Lung (tissue), 12 donors: Measurements from ENCODE around the gene TRIM28. TPM values are rescaled to one million over a fixed set of nuclear protein-coding genes. Genes with fewer than 3 reads are reported as not detected.

Experiments
- ATAC-seq: fragments of 200-7000 bp; cut with Tn5 transposase; one replicate; pipeline ENCODE4 v1.9.1; 2020; ENCODE audit warnings: moderate number of reproducible peaks; ENCODE audit not compliant: insufficient read depth, low FRiP score
- DNase-seq, 3 donors: peaks; one replicate each; pipeline ENCODE4 v3.0.0-alpha.2; 2013 to 2017
- H3K27ac ChIP-seq, 2 donors: one replicate each; pipeline ENCODE4 v1.5.1; 2013; ENCODE audit warnings: mild to moderate bottlenecking in 2 of 2, moderate library complexity in 2 of 2, control low read depth in 1 of 2, inconsistent platforms in 1 of 2, low read depth in 1 of 2, low read length in 1 of 2
- H3K27me3 ChIP-seq, 3 donors: one replicate each; pipeline ENCODE4 v1.5.1; 2013; ENCODE audit warnings: low read length in 2 of 3; ENCODE audit not compliant: control insufficient read depth in 3 of 3, insufficient read depth in 3 of 3
- H3K36me3 ChIP-seq, 4 donors: one replicate each; pipeline ENCODE4 v1.5.1; 2013; ENCODE audit warnings: low read length in 4 of 4, mild to moderate bottlenecking in 1 of 4, moderate library complexity in 1 of 4; ENCODE audit not compliant: control insufficient read depth in 4 of 4, insufficient read depth in 4 of 4
- H3K4me1 ChIP-seq, 5 donors: one replicate each; pipeline ENCODE4 v1.5.1; 2013; ENCODE audit warnings: low read length in 5 of 5, mild to moderate bottlenecking in 2 of 5, moderate library complexity in 1 of 5; ENCODE audit not compliant: control insufficient read depth in 5 of 5, insufficient read depth in 5 of 5
- H3K4me3 ChIP-seq: one replicate; pipeline ENCODE4 v1.5.1; 2013; ENCODE audit warnings: mild to moderate bottlenecking, control low read depth, moderate library complexity
- H3K9ac ChIP-seq, 2 donors: one replicate each; pipeline ENCODE4 v1.5.1; 2013; ENCODE audit warnings: low read length in 2 of 2, control low read depth in 1 of 2; ENCODE audit not compliant: insufficient read depth in 1 of 2
- H3K9me3 ChIP-seq, 4 donors: one replicate each; pipeline ENCODE4 v1.5.1; 2013; ENCODE audit warnings: low read length in 3 of 4, mild to moderate bottlenecking in 1 of 4, moderate library complexity in 1 of 4; ENCODE audit not compliant: control insufficient read depth in 4 of 4, insufficient read depth in 3 of 4
- CTCF ChIP-seq: IDR thresholded peaks from 2 replicates; pipeline ENCODE4 v1.5.1; 2012; ENCODE audit warnings: mild to moderate bottlenecking; ENCODE audit errors: control extremely low read depth, extremely low read depth
- WGBS, 2 donors: extraction: QIAGEN DNeasy Blood & Tissue Kit; methylation state at CpG; one replicate each; pipeline ENCODE4 v1.1.7; 2013; 5-methylcytosine and 5-hydroxymethylcytosine counted together
- polyA plus RNA-seq, 2 donors: library from polyadenylated mRNA; stranded (reverse); fragments of 200-250 nt; gene quantifications; one replicate each; pipeline ENCODE4 v1.2.1, GENCODE V29; 2013
- total RNA-seq, 2 donors: library from RNA; depleted of rRNA in 1 of 2; stranded (reverse); fragments of >200 nt in 1 of 2; gene quantifications; one replicate each; pipeline ENCODE4 v1.2.1, GENCODE V29; 2014 to 2021
- donor health status: control.
- donor health status: control.
- donor health status: Bipolar disorder and iron deficiency.
- donor health status: healthy.
- donor health status: DM: yes; HTN: yes; CAD: no.

The TRIM28 gene
- total and polyA plus RNA-seq, 4 donors = 171 to 250 (median 181) TPM

- TF ChIP-seq CTCF = no peak
- Histone ChIP-seq H3K27me3 (no peaks in the 10 kb centered on the region), H3K4me1 (peaks cover 7 to 32% (median 9%) of the 10 kb centered on the region in 5 donors), H3K9ac (no peak overlapping the region), H3K9me3 (peaks cover 0 to 2% (median 0%) of the 10 kb centered on the region in 4 donors), H3K4me3 (no peak overlapping the region), H3K27ac (no peak overlapping the region), H3K36me3 (peaks cover 13 to 59% (median 52%) of the 10 kb centered on the region in 4 donors)
- DNase-seq (no peak), ATAC-seq (no peak)
- 94 to 98% methylated on average over 2 of the region's 2 CpGs for WGBS, 2 donors
These were observed 8.8 kb downstream of the TRIM28 start for GRCh38 chr19:58552655-58553054.

- peaks cover 5 to 46% (median 40%) of the 10 kb centered on the region in 4 donors for H3K36me3 ChIP-seq
- TF ChIP-seq CTCF = no peak
These were observed 10.1 kb downstream of the TRIM28 start for GRCh38 chr19:58553799-58554493.

DNA sequence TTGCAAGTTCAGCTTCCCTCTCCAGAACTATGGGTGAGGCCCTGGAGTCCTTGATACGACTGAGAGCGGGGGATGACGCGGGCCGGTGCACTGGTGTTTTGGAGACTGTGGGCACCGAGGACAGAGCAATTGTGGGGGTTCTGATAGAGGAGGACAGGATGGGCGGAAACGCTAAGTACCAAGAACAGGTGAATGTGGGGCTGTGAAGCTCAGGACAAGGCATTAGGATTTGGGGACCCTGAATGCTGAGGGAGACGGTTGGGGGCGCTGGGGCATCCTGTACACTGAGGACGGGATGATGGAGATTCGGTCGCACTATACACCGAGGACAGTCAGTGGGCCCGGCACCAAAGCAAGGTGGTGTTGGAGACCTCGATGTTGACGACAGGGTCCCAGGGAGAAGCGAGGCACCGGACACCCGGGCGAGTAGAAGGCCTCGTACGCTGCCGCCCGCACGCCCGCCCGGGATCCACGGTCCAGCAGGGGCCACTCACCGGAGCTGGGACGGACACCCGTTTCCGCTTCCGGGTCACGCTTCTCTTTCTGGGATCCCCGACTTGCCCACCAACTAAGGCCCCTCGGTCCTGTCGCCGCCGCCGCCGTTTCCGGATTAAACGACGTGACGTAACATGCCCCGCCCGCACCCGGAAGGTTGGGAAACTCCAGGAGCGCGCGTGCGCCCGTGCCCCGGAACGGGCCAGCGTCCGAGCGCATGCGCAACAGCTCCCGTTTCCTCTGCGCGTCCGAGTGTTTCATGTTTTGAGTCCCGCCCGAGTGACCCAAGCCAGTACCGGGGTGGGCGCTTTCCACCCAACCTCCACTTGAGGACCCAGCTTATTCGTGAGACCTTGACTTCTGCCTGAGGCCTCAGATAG, 10.9 kb downstream of the TRIM28 start, which contains the start of gene CHMP2A:
TSS of gene CHMP2A (minus strand) at position 612 of the 875 bp plus-strand sequence. CDS start 893 bp downstream, outside the sequence.
- Histone ChIP-seq H3K9me3 (no peaks in the 10 kb centered on the region), H3K9ac (peak within 1 kb of the TSS; percentile 83 to 95), H3K4me3 (peak within 1 kb of the TSS; percentile 74), H3K27me3 (no peaks in the 10 kb centered on the region), H3K4me1 (peaks cover 8 to 35% (median 12%) of the 10 kb centered on the region in 5 donors), H3K36me3 (peaks cover 4 to 38% (median 32%) of the 10 kb centered on the region in 4 donors), H3K27ac (peak within 1 kb of the TSS; percentile 82 to 93)
- no peak for TF ChIP-seq CTCF
- WGBS, 2 donors = 1% methylated on average over 69 of the region's 69 CpGs
- DNase-seq (peak; percentile 97 to 99 (median 98)), ATAC-seq (peak; percentile 14)

More at GRCh38 chr19:58553799-58554493, 10.1 kb downstream of the TRIM28 start:
- peak in 1 of 3 donors; percentile 40 for DNase-seq
- H3K9me3 ChIP-seq = peaks cover 0 to 2% (median 0%) of the 10 kb centered on the region in 4 donors
- H3K9ac ChIP-seq = peak overlapping the region; percentile 83 to 95
- no peaks in the 10 kb centered on the region for H3K27me3 ChIP-seq
- WGBS, 2 donors = 34 to 40% methylated on average over 18 of the region's 18 CpGs
- H3K4me1 ChIP-seq = peaks cover 7 to 32% (median 9%) of the 10 kb centered on the region in 5 donors
- H3K4me3 ChIP-seq = peak overlapping the region; percentile 74
- peak overlapping the region; percentile 82 to 93 for H3K27ac ChIP-seq
- ATAC-seq = no peak
